ENCODE data around the gene TENM3.
"Not testable (repeated sequence)": the region's sequence is repeated elsewhere in the genome, so short reads cannot be mapped to it uniquely, and the experiment has no call there.

TENM3 gene

GRCh38 chr4:182243204-182243603 lies at the start of gene TENM3:
Gene TENM3 (plus strand): TSS chr4:182243402. CDS start chr4:182324021, 80,619 bp downstream.
- DNase-seq, result not testable (repeated sequence)

- DNase-seq, result no peak
Observed at GRCh38 chr4:182194091-182194824, 48.9 kb upstream of the TENM3 start.

GRCh38 chr4:182197611-182198010 lies 45.6 kb upstream of the TENM3 start:
- no peak for DNase-seq

GRCh38 chr4:182201871-182202270 lies 41.3 kb upstream of the TENM3 start:
- DNase-seq, result no peak

- no peak for DNase-seq
Observed at GRCh38 chr4:182202650-182203049, 40.6 kb upstream of the TENM3 start.

- DNase-seq, result no peak
Observed at GRCh38 chr4:182203872-182204411, 39.3 kb upstream of the TENM3 start.

- DNase-seq, result no peak
Observed at GRCh38 chr4:182205306-182205705, 37.9 kb upstream of the TENM3 start.

GRCh38 chr4:182206266-182206665 lies 36.9 kb upstream of the TENM3 start:
- DNase-seq, result no peak

GRCh38 chr4:182206916-182207315 lies 36.3 kb upstream of the TENM3 start:
- no peak for DNase-seq

- no peak for DNase-seq
Observed at GRCh38 chr4:182207830-182208396, 35.3 kb upstream of the TENM3 start.

GRCh38 chr4:182208526-182209050 lies 34.6 kb upstream of the TENM3 start:
- no peak for DNase-seq

- no peak for DNase-seq
Observed at GRCh38 chr4:182212211-182212761, 30.9 kb upstream of the TENM3 start.

- DNase-seq, result no peak
Observed at GRCh38 chr4:182213004-182213403, 30.2 kb upstream of the TENM3 start.

GRCh38 chr4:182215148-182215547 lies 28.1 kb upstream of the TENM3 start:
- no peak for DNase-seq

GRCh38 chr4:182216005-182216404 lies 27.2 kb upstream of the TENM3 start:
- no peak for DNase-seq

- DNase-seq, result no peak
Observed at GRCh38 chr4:182219411-182220056, 23.7 kb upstream of the TENM3 start.

GRCh38 chr4:182221987-182222386 lies 21.2 kb upstream of the TENM3 start:
- no peak for DNase-seq

GRCh38 chr4:182222766-182223165 lies 20.4 kb upstream of the TENM3 start:
- DNase-seq, result no peak

GRCh38 chr4:182223708-182224107 lies 19.5 kb upstream of the TENM3 start:
- no peak for DNase-seq

- no peak for DNase-seq
Observed at GRCh38 chr4:182224192-182224850, 18.9 kb upstream of the TENM3 start.

GRCh38 chr4:182225257-182225852 lies 17.8 kb upstream of the TENM3 start:
- no peak for DNase-seq

GRCh38 chr4:182227611-182228010 lies 15.6 kb upstream of the TENM3 start:
- no peak for DNase-seq

Measured in NCI-H1930 (cell line).